IPS-18a (cell line): ENCODE data around the gene HSPA5.
A peak's percentile ranks its signal among the peaks of the same experiment; 100 is the strongest.

Source experiments
- H3K27ac ChIP-seq: one replicate; pipeline ENCODE4 v1.5.1; 2013; ENCODE audit warnings: low read length
- H3K27me3 ChIP-seq: one replicate; pipeline ENCODE4 v1.6.1; 2013; ENCODE audit warnings: mild to moderate bottlenecking, low read length; ENCODE audit not compliant: control insufficient read depth, insufficient read depth
- H3K36me3 ChIP-seq: one replicate; pipeline ENCODE4 v1.6.1; 2013; ENCODE audit warnings: low read depth, low read length; ENCODE audit not compliant: control insufficient read depth
- H3K4me1 ChIP-seq: one replicate; pipeline ENCODE4 v1.6.1; 2013; ENCODE audit warnings: low read depth, low read length; ENCODE audit not compliant: control insufficient read depth
- H3K4me3 ChIP-seq: one replicate; pipeline ENCODE4 v1.5.1; 2013; ENCODE audit warnings: low read length
- H3K9ac ChIP-seq: one replicate; pipeline ENCODE4 v1.6.1; 2013; ENCODE audit warnings: mild to moderate bottlenecking, low read length, moderate library complexity
- H3K9me3 ChIP-seq: one replicate; pipeline ENCODE4 v1.6.1; 2013; ENCODE audit warnings: low read depth, low read length; ENCODE audit not compliant: control insufficient read depth

Gene HSPA5

GRCh38 chr9:125262294-125262991, 21.3 kb upstream of the HSPA5 start:
- H3K27me3 ChIP-seq: no peaks in the 10 kb centered on the region
- peaks cover 2% of the 10 kb centered on the region for H3K4me1 ChIP-seq
- H3K9ac ChIP-seq: peak overlapping the region; percentile 61
- peak overlapping the region; percentile 79 for H3K4me3 ChIP-seq
- no peaks in the 10 kb centered on the region for H3K9me3 ChIP-seq
- no peaks in the 10 kb centered on the region for H3K36me3 ChIP-seq
- H3K27ac ChIP-seq: no peak overlapping the region

- Histone ChIP-seq H3K27ac (no peak within 1 kb of the TSS), H3K36me3 (no peaks in the 10 kb centered on the region), H3K9me3 (no peaks in the 10 kb centered on the region), H3K27me3 (no peaks in the 10 kb centered on the region), H3K4me3 (peak within 1 kb of the TSS; percentile 79), H3K4me1 (peaks cover 2% of the 10 kb centered on the region), H3K9ac (peak within 1 kb of the TSS; percentile 61)
Observed at GRCh38 chr9:125261501-125262293, 20.6 kb upstream of the HSPA5 start, which contains the start of gene GAPVD1. Gene GAPVD1, plus strand, starts transcription at chr9:125261826. Its CDS starts 37,096 bp downstream, at chr9:125298922.

GRCh38 chr9:125260561-125260960, 19.4 kb upstream of the HSPA5 start:
- no peaks in the 10 kb centered on the region for H3K27me3 ChIP-seq
- H3K36me3 ChIP-seq: no peaks in the 10 kb centered on the region
- no peak overlapping the region for H3K4me3 ChIP-seq
- H3K27ac ChIP-seq: no peak overlapping the region
- peaks cover 2% of the 10 kb centered on the region for H3K4me1 ChIP-seq
- no peaks in the 10 kb centered on the region for H3K9me3 ChIP-seq
- no peak overlapping the region for H3K9ac ChIP-seq

- Histone ChIP-seq H3K4me1 (peaks cover 2% of the 10 kb centered on the region), H3K4me3 (no peak overlapping the region), H3K9ac (no peak overlapping the region), H3K36me3 (no peaks in the 10 kb centered on the region), H3K27me3 (no peaks in the 10 kb centered on the region), H3K9me3 (no peaks in the 10 kb centered on the region), H3K27ac (no peak overlapping the region)
Observed at GRCh38 chr9:125258832-125259534, 17.8 kb upstream of the HSPA5 start.

GRCh38 chr9:125258160-125258785, 17.1 kb upstream of the HSPA5 start:
- Histone ChIP-seq H3K36me3 (no peaks in the 10 kb centered on the region), H3K4me1 (peaks cover 2% of the 10 kb centered on the region), H3K27ac (no peak overlapping the region), H3K9ac (no peak overlapping the region), H3K27me3 (no peaks in the 10 kb centered on the region), H3K9me3 (no peaks in the 10 kb centered on the region), H3K4me3 (no peak overlapping the region)

- Histone ChIP-seq H3K36me3 (no peaks in the 10 kb centered on the region), H3K27me3 (no peaks in the 10 kb centered on the region), H3K9me3 (no peaks in the 10 kb centered on the region), H3K4me3 (no peak overlapping the region), H3K4me1 (no peaks in the 10 kb centered on the region), H3K27ac (no peak overlapping the region), H3K9ac (no peak overlapping the region)
Observed at GRCh38 chr9:125255781-125256391, 14.7 kb upstream of the HSPA5 start.

- Histone ChIP-seq H3K27me3 (no peaks in the 10 kb centered on the region), H3K4me3 (no peak overlapping the region), H3K9me3 (no peaks in the 10 kb centered on the region), H3K4me1 (no peaks in the 10 kb centered on the region), H3K27ac (no peak overlapping the region), H3K36me3 (no peaks in the 10 kb centered on the region), H3K9ac (no peak overlapping the region)
Observed at GRCh38 chr9:125254231-125254630, 13.1 kb upstream of the HSPA5 start.

- Histone ChIP-seq H3K27ac (no peak overlapping the region), H3K27me3 (no peaks in the 10 kb centered on the region), H3K4me1 (no peaks in the 10 kb centered on the region), H3K36me3 (no peaks in the 10 kb centered on the region), H3K4me3 (no peak overlapping the region), H3K9ac (no peak overlapping the region), H3K9me3 (no peaks in the 10 kb centered on the region)
Observed at GRCh38 chr9:125246261-125246667, 5.1 kb upstream of the HSPA5 start.

GRCh38 chr9:125243792-125244260, 2.7 kb upstream of the HSPA5 start:
- no peak overlapping the region for H3K4me3 ChIP-seq
- H3K9me3 ChIP-seq: no peaks in the 10 kb centered on the region
- no peak overlapping the region for H3K27ac ChIP-seq
- peaks cover 12% of the 10 kb centered on the region for H3K4me1 ChIP-seq
- no peak overlapping the region for H3K9ac ChIP-seq
- H3K36me3 ChIP-seq: peaks cover 9% of the 10 kb centered on the region
- no peaks in the 10 kb centered on the region for H3K27me3 ChIP-seq

- H3K9ac ChIP-seq: peak overlapping the region; percentile 89
- H3K4me1 ChIP-seq: peaks cover 12% of the 10 kb centered on the region
- no peaks in the 10 kb centered on the region for H3K27me3 ChIP-seq
- peak overlapping the region; percentile 86 for H3K4me3 ChIP-seq
- H3K9me3 ChIP-seq: no peaks in the 10 kb centered on the region
- peaks cover 26% of the 10 kb centered on the region for H3K36me3 ChIP-seq
- H3K27ac ChIP-seq: peak overlapping the region; percentile 83
Observed at GRCh38 chr9:125241863-125242739, 958 bp upstream of the HSPA5 start.
